Measurements from ENCODE around the gene SERTAD2.

Gene SERTAD2

GRCh38 chr2:64586883-64587481 lies 66.7 kb downstream of the SERTAD2 start:
- peak; percentile 42 for TF ChIP-seq CTCF (IDR thresholded peaks at IDR 0.05)

GRCh38 chr2:64586054-64586453 lies 67.7 kb downstream of the SERTAD2 start:
- no peak for TF ChIP-seq CTCF (IDR thresholded peaks at IDR 0.05)

- no peak for TF ChIP-seq CTCF (IDR thresholded peaks at IDR 0.05)
These were observed 70.9 kb downstream of the SERTAD2 start for GRCh38 chr2:64582774-64583340.

DNA sequence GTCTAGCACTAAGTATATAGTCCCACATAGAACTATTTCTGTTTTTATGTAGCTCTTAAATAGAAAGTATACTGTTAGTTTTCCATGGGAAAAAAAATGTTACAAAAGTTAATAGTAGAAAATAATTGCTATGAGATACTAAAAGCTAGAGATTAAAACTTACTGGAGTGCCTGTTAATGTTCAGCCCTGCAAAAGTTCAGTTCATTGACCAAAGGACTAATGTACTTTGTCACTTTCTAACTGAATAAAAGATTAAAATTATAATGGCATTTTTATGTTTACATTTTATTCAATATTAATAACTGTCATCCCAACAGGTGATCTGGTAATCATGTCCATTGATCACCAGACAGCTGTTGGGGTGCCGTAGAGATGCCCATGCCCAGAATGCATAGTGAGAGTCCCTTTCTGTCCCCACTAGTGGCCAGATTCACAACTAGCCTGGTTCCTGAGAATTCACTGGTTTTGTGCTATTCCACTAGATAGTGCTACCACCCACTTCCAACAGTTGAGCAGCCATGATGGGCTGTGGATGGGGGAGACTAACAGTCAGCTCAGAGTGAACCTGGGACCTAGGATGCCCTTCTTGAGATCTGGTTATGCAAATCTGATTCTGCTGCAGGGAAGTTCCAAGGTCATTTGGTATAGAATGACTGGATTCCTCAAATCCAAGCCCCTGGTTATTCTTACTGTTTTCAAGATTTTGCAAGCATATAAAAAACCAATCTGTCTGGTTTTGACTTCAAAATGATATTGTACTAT lies 71.8 kb downstream of the SERTAD2 start:
- TF ChIP-seq CTCF (IDR thresholded peaks at IDR 0.05), result no peak

Measured in LNCAP (cell line).